Activated T-cell treated with anti-CD3 and anti-CD28 coated beads, Interleukin-2, amount 50 U/mL, for 24 hours (primary cell): Measurements from ENCODE around the gene QKI.

Experiments used
- DNase-seq: peaks from one replicate; pipeline ENCODE4 v3.0.0-alpha.2; 2020
- H3K27ac Mint-ChIP-seq: 2 replicates; pipeline ENCODE4 v1.8.0; 2020; ENCODE audit warnings: mild to moderate bottlenecking, mixed read lengths
- H3K27me3 Mint-ChIP-seq: 2 replicates; pipeline ENCODE4 v1.8.0; 2020; ENCODE audit warnings: mixed read lengths
- H3K36me3 Mint-ChIP-seq: 2 replicates; pipeline ENCODE4 v1.8.0; 2020; ENCODE audit warnings: low read depth, mixed read lengths
- H3K4me1 Mint-ChIP-seq: 2 replicates; pipeline ENCODE4 v1.8.0; 2020; ENCODE audit warnings: low read depth, mixed read lengths
- H3K4me3 Mint-ChIP-seq: 2 replicates; pipeline ENCODE4 v1.8.0; 2020; ENCODE audit warnings: mild to moderate bottlenecking, moderate library complexity, mixed read lengths
- H3K9me3 Mint-ChIP-seq: 2 replicates; pipeline ENCODE4 v1.8.0; 2020; ENCODE audit warnings: mixed read lengths

QKI gene

GRCh38 chr6:163605385-163606097 is 191.0 kb downstream of the QKI start:
- H3K9me3 Mint-ChIP-seq = peaks cover 2% of the 10 kb centered on the region
- H3K36me3 Mint-ChIP-seq = no peaks in the 10 kb centered on the region
- no peak overlapping the region for H3K4me3 Mint-ChIP-seq
- no peak for DNase-seq
- peaks cover 2% of the 10 kb centered on the region for H3K4me1 Mint-ChIP-seq
- H3K27me3 Mint-ChIP-seq = peaks cover 15% of the 10 kb centered on the region
- H3K27ac Mint-ChIP-seq = no peak overlapping the region

GRCh38 chr6:163607792-163608191 is 193.3 kb downstream of the QKI start:
- Mint-ChIP-seq H3K27me3 (peaks cover 13% of the 10 kb centered on the region), H3K27ac (no peak overlapping the region), H3K36me3 (no peaks in the 10 kb centered on the region), H3K4me3 (no peak overlapping the region), H3K4me1 (peaks cover 2% of the 10 kb centered on the region), H3K9me3 (peaks cover 2% of the 10 kb centered on the region)
- no peak for DNase-seq

- DNase-seq = no peak
- Mint-ChIP-seq H3K36me3 (no peaks in the 10 kb centered on the region), H3K4me1 (peaks cover 2% of the 10 kb centered on the region), H3K9me3 (peaks cover 2% of the 10 kb centered on the region), H3K27me3 (peaks cover 13% of the 10 kb centered on the region), H3K4me3 (no peak overlapping the region), H3K27ac (no peak overlapping the region)
These were observed 193.7 kb downstream of the QKI start for GRCh38 chr6:163608204-163608644.

GRCh38 chr6:163612200-163612599 is 197.7 kb downstream of the QKI start:
- Mint-ChIP-seq H3K27ac (no peak overlapping the region), H3K9me3 (no peaks in the 10 kb centered on the region), H3K4me1 (no peaks in the 10 kb centered on the region), H3K36me3 (no peaks in the 10 kb centered on the region), H3K4me3 (no peak overlapping the region), H3K27me3 (no peaks in the 10 kb centered on the region)
- no peak for DNase-seq

GRCh38 chr6:163613025-163613424 is 198.5 kb downstream of the QKI start:
- H3K36me3 Mint-ChIP-seq = no peaks in the 10 kb centered on the region
- no peak for DNase-seq
- no peaks in the 10 kb centered on the region for H3K9me3 Mint-ChIP-seq
- no peak overlapping the region for H3K27ac Mint-ChIP-seq
- no peaks in the 10 kb centered on the region for H3K27me3 Mint-ChIP-seq
- H3K4me1 Mint-ChIP-seq = no peaks in the 10 kb centered on the region
- no peak overlapping the region for H3K4me3 Mint-ChIP-seq

GRCh38 chr6:163613668-163614067 is 199.2 kb downstream of the QKI start:
- H3K4me3 Mint-ChIP-seq = no peak overlapping the region
- DNase-seq = no peak
- H3K36me3 Mint-ChIP-seq = no peaks in the 10 kb centered on the region
- no peak overlapping the region for H3K27ac Mint-ChIP-seq
- H3K9me3 Mint-ChIP-seq = no peaks in the 10 kb centered on the region
- H3K27me3 Mint-ChIP-seq = no peaks in the 10 kb centered on the region
- no peaks in the 10 kb centered on the region for H3K4me1 Mint-ChIP-seq

- Mint-ChIP-seq H3K9me3 (no peaks in the 10 kb centered on the region), H3K4me1 (no peaks in the 10 kb centered on the region), H3K36me3 (no peaks in the 10 kb centered on the region), H3K27ac (no peak overlapping the region), H3K4me3 (no peak overlapping the region), H3K27me3 (no peaks in the 10 kb centered on the region)
- DNase-seq = no peak
These were observed 201.9 kb downstream of the QKI start for GRCh38 chr6:163616452-163616851.

GRCh38 chr6:163617549-163617948 is 203.0 kb downstream of the QKI start:
- Mint-ChIP-seq H3K4me3 (no peak overlapping the region), H3K4me1 (no peaks in the 10 kb centered on the region), H3K9me3 (no peaks in the 10 kb centered on the region), H3K36me3 (no peaks in the 10 kb centered on the region), H3K27me3 (no peaks in the 10 kb centered on the region), H3K27ac (no peak overlapping the region)
- DNase-seq = no peak

- no peaks in the 10 kb centered on the region for H3K9me3 Mint-ChIP-seq
- H3K27me3 Mint-ChIP-seq = no peaks in the 10 kb centered on the region
- no peak overlapping the region for H3K27ac Mint-ChIP-seq
- DNase-seq = no peak
- no peaks in the 10 kb centered on the region for H3K36me3 Mint-ChIP-seq
- no peak overlapping the region for H3K4me3 Mint-ChIP-seq
- H3K4me1 Mint-ChIP-seq = no peaks in the 10 kb centered on the region
These were observed 205.6 kb downstream of the QKI start for GRCh38 chr6:163620101-163620500.

GRCh38 chr6:163620670-163621330 is 206.3 kb downstream of the QKI start:
- H3K27me3 Mint-ChIP-seq = no peaks in the 10 kb centered on the region
- H3K4me3 Mint-ChIP-seq = no peak overlapping the region
- no peaks in the 10 kb centered on the region for H3K4me1 Mint-ChIP-seq
- H3K9me3 Mint-ChIP-seq = no peaks in the 10 kb centered on the region
- H3K27ac Mint-ChIP-seq = no peak overlapping the region
- no peak for DNase-seq
- H3K36me3 Mint-ChIP-seq = no peaks in the 10 kb centered on the region

GRCh38 chr6:163625265-163625664 is 210.7 kb downstream of the QKI start:
- no peak for DNase-seq
- no peaks in the 10 kb centered on the region for H3K4me1 Mint-ChIP-seq
- no peaks in the 10 kb centered on the region for H3K36me3 Mint-ChIP-seq

GRCh38 chr6:163626073-163626867 is 211.8 kb downstream of the QKI start:
- H3K27ac Mint-ChIP-seq = no peak overlapping the region
- no peaks in the 10 kb centered on the region for H3K9me3 Mint-ChIP-seq
- no peaks in the 10 kb centered on the region for H3K4me1 Mint-ChIP-seq
- no peak for DNase-seq
- no peak overlapping the region for H3K4me3 Mint-ChIP-seq
- no peaks in the 10 kb centered on the region for H3K36me3 Mint-ChIP-seq
- peaks cover 15% of the 10 kb centered on the region for H3K27me3 Mint-ChIP-seq

More at GRCh38 chr6:163625265-163625664, 210.7 kb downstream of the QKI start:
- Mint-ChIP-seq H3K27me3 (peaks cover 11% of the 10 kb centered on the region), H3K9me3 (no peaks in the 10 kb centered on the region), H3K4me3 (no peak overlapping the region), H3K27ac (no peak overlapping the region)

GRCh38 chr6:163627274-163628062 is 212.9 kb downstream of the QKI start:
- Mint-ChIP-seq H3K36me3 (no peaks in the 10 kb centered on the region), H3K27me3 (peaks cover 24% of the 10 kb centered on the region), H3K4me1 (no peaks in the 10 kb centered on the region), H3K4me3 (no peak overlapping the region), H3K9me3 (no peaks in the 10 kb centered on the region), H3K27ac (no peak overlapping the region)
- DNase-seq = no peak
